Right renal cortex interstitium (tissue), 3 donors: ENCODE measurements around the gene ALOXE3. TPM values are rescaled to one million over a fixed set of nuclear protein-coding genes. Genes with fewer than 3 reads are reported as not detected.

Experiments used
- DNase-seq, 3 donors: peaks; one replicate each; pipeline ENCODE4 v3.0.0-alpha.2; 2013; ENCODE audit warnings: low read depth in 3 of 3, low spot score in 2 of 3
- polyA plus RNA-seq, 3 donors: library from polyadenylated mRNA; unstranded; fragments of 120-200 nt; gene quantifications; one replicate each; pipeline ENCODE4 v1.2.1, GENCODE V29; 2013; ENCODE audit not compliant: insufficient read length in 3 of 3

ALOXE3 gene
- polyA plus RNA-seq, 3 donors = not detected

DNA sequence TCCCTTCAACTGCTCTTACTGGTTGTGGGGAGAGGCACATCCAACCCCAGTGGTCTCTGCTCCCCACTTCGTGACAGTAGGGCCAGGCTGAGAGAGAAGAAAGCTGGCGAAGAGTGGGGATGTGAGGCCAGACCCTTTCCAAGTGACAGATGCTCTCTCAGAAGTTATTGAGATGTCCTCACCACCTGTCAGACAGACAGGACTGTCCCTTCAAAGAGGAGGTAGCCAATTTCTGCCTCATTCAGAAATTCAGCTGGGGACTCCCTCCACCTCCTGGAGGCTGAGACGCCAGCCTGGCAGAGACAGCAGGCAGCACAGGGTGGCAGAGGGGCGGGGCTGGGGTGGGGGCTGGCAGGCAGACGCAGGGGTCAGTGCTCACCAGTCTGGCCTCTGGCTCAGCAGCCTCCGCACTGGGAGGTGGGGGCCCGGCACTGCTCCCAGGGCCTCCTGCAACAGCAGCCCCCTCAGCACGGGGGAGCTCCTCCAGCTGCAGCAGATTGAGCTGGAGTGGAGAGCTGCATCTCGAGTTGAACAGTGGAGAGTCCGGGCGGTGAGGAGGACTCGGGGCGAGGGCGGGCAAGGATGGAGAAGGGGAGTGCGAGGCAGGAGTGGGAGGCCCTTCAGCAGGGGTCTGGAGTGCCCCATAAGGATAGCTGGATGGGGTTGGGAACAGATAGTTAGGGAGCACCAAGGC lies 24.7 kb upstream of the ALOXE3 start:
- no peak for DNase-seq

DNA sequence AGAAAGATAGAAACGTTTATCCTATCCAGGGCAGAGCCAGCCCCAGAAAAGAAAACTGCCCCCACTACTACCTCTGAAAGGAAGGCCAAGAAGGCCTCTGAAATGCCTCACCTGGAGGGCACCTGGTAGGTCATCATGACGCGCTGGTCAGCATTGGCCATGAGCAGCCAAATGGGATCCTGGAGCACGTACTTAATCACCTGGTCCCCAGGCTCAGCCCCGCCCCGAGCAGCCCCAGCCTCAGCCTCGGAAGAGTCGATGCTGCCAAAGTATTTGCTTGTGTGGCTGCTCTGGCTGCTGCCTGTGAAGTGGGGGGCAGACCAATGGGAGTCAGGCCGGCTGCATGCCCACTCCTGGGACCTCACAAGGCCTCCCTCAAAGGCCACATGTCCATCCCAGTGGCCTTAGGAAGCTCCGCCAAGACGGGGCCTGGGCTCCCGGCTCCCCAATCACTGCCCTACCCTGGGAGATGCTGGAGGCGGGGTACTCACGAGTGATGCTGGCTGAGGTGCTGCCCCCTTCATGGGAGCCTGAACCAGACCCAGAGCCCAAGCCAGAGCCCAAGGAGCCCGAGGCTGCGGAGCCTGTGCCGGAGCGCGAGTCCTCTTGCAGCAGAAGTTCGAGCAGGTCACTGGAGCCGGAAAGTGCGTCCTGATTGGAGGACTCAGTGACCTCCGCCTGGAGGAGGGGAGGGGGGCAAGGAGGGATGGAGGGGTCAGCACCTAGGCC lies 24.0 kb upstream of the ALOXE3 start:
- DNase-seq = no peak

GRCh38 chr17:8141741-8142140 lies 23.4 kb upstream of the ALOXE3 start:
- no peak for DNase-seq

- DNase-seq = no peak
Measured at GRCh38 chr17:8141045-8141444, 22.7 kb upstream of the ALOXE3 start.

DNA sequence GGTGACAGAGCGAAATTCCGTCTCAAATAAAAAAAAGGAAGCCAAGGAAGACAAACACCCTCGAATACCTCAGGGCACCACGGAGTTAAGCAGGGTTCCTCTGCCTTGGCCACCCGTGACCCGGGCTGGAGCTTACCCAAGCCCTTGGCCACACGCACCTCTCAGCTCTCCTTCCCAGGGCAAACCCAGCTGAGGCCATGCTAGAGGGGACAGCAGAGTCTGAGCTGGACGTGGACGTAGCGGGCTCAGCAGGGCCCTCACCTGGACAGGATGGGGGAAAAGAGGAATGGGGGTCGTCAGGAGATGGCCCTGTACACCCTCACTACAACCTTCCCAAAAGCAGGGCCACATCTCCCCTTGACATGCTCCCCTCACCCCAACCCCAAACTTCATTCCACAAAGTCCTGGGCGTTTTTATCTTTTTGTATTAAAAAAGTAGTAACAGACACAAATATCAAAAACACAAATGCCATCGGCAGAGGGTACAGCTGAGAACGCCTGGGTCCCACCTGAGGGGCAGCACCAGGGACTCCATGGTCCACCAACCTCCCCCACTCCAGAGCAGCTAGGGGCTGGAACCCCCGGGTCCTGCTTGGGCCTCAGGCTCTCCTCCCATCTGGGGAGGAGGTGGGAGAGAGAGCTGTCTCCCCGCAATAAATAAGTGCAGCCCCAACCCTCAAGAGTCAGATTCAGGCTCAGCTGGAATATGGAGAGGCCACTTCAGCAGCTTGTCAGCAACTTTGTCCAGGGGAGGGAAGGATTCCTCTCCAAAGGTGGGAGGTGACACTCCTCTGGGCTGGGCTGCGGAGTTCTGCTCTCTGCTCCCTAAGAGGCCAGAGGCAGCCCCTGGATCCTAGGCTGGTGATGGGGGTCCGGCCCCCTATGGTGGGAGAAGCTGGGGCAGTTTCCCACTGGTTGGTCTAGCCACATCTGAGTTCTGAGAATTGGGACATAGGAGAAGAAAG lies 22.0 kb upstream of the ALOXE3 start:
- DNase-seq = no peak

DNA sequence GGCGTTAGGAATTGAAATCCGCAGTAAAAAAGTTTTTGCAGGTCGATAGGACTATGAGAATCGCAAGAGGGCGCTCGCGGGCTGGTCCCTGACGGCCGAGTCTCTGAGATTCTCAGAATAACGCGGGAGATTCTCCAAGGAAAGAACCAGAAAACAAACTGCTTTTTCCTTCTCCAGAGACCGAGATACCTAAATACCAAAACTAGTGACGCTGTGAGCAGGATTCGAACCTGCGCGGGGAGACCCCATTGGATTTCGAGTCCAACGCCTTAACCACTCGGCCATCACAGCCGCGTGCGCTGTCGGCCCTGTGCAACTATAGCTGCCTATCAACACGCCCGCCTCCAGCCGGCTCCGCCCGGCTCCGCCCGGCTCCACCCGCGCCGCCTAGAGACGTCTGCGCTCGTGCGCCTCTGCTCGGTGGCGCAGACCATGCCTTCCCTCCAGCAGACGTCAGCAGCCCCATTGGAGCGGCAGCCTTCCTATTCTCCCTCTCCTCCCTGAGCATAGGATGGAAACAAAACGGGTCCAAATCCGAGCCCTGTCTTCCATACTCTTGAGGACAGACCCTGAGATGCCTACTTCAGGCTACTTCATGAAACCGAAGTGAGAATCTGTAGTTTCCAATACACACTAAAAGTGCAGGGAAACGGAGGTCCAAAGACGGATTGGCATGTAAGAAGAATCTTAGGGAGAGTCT lies 20.5 kb upstream of the ALOXE3 start:
- peak in 2 of 3 donors; percentile 94 for DNase-seq

GRCh38 chr17:8138374-8138671 lies 20.0 kb upstream of the ALOXE3 start:
- DNase-seq = no peak

DNA sequence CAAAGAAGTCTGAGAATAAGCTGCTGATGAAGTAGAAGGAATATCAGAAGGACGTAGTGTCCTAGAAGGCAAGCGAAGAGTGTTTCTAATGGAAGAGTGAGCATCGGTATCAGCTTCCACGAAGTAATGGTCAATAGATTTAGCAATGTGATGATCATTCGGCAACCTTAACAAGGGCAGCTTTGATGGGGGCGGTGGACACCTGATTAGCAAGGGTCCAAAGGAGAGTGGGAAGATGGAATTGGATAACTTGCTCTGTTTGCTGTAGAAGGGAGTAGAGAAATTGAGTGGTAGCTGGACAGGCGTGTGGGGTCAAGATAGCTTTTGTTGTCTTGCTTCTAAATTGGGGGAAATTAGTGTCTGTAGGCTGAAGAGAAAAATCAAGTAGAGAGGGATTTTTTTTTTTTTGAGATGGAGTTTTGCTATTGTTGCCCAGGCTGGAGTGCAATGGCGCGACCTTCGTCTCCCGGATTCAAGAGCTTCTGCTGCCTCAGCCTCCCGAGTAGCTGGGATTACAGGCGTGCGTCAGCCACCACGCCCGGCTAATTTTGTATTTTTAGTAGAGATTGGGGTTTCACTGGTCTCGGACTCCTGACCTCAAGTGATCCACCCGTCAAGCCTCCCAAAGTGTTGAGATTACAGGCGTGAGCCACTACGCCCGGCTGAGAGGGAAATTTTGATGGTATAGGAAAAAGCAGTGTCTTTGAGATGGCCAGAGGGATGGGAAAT lies 19.5 kb upstream of the ALOXE3 start:
- DNase-seq = no peak

- DNase-seq = no peak
Measured at GRCh38 chr17:8133941-8134340, 15.6 kb upstream of the ALOXE3 start.

DNA sequence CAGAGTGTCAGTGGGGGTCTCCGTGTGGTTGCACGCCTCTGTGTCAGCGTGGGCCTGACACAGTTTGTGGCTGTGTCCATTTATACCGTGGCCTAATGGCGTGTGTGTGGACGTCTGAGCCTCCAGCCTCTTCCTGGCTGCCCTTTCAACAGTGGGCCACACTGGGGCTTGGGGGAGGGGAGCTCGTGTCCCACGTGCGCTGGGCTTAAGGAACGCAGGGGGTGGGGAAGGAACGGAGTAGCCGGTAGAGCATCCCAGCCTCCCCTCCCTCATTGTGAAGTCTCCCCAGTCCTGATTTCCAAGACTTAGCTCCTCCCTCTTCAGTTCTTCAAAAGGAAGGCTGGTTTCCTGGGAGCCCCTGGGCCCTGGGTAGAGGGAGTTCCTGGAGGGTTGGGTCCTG lies 15.1 kb upstream of the ALOXE3 start:
- DNase-seq = no peak

DNA sequence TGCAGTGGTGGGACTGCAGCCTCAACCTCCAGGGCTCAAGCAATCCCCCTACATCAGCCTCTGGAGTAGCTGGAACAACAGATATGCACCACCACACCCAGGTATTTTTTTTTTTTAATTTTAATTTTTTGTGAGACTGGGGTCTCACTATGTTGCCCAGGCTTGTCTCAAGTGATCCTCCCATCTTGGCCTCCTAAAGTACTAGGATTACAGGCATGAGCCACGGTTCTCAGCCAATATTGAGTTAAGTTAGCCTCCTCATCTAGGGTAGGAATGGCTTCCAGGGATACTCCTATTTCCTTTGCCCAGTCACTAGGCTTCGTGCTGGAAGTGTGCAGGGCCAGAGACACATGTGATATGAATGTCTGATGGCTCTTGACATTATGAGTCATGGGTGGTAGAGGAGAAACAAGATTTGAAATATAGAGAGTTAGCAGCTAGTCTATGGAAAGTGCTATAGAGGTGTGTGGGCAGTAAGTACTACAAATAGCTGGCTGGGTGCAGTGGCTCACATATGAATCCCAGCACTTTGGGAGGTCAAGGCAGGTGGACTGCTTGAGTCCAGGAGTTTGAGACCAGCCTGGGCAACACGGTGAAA lies 13.6 kb upstream of the ALOXE3 start:
- DNase-seq = no peak

DNA sequence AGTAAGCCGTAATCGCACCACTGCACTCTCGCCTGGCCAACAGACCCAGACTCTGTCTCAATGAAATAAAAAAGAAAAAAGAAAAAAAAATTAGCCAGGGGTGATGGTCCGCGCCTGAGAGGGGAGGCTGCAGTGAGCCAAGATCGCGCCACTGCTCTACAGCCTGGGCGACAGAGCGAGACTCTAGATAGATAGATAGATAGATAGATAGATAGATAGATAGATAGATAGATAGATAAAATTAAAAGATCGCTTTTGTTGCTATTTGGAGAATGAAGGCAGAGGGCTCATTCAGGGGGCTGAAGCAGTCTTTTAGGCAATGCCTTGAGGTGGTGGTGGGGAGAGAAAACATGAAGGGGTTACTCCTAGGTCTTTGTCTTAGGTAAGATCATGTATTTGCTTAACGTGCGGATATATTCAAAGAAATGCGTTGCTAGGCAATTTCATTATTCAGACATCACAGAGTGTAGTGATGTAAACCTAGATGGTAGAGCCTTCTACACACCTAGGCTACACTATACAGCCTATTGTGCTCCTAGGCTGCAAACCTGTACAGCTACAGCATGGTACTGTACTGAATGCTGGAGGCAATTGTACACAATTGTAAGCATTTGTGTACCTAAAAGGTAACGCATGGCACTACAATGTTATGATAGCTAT lies 9.9 kb upstream of the ALOXE3 start:
- no peak for DNase-seq

DNA sequence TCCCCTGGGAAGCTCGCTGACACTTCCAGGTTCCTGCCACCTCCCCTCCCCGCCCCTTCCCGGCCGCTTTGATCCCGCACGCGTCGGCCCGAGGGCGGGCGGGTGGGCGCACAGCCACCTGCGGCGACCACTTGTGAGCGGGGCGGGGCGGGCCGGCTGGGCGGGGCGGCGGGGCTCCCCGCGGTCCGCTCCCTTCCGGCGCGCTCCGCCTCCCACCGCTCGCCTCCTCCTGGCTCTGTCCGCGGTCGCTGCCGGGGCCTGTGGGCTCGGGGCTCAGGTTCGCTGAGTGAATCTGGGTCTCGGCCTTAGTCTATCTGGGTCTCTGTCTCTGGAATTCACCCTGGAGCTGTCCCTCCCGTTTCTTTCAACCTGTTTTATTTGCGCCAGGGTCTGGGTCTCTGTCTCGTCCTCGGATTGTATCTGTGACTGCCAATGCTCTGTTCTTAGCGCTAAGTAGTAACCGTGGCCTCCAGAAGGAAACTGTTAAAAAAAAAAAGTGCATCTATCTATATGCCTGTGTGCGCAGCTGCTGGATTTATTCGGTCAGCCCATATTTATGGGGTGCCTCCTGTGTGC lies 8.3 kb upstream of the ALOXE3 start:
- DNase-seq = no peak

- DNase-seq = no peak
Measured at GRCh38 chr17:8125947-8126490, 7.7 kb upstream of the ALOXE3 start.

DNA sequence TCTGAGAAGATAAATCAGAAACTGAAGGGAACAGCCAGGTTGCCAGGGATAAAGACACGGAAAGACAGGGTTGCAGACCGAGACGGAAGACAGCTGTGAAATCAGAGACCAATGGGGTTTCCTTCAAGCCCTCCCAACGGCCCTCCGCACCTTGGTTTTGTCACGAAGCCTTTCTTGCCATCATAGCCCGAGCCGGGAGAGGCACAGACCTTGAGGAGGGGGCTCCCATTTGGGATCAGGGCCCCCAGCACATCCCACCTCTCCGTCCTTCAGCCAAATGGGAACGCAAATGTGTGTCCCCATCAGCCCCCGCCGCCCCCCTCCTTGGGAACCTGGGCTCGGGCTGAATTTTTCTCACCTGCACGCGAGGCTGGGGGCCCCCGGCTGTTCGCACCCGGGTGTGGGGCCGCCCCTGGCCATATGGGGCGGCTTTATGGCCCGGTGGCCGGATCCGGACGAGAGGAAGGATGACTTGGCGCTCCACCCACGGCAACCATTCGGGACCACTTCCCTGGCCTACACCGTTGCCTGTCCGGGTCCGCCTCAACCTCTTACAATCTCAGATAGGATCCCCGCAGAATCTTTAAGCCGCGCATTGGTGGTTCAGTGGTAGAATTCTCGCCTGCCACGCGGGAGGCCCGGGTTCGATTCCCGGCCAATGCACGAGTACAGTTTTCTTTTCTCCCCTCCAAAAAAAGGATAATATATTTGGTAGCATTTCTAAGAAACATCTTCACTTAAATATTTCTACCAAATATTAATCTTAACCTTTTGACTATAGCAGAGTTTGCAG lies 7.0 kb upstream of the ALOXE3 start:
- no peak for DNase-seq

- no peak for DNase-seq
Measured at GRCh38 chr17:8124350-8125153, 6.2 kb upstream of the ALOXE3 start.
